COLO668 (cell line): ENCODE results near the gene ANXA11.

Experiments
- DNase-seq: peaks from one replicate; lab custom pipeline; 2025; ENCODE audit not compliant: unreplicated experiment; lab: John Stamatoyannopoulos, UW

ANXA11 gene

GRCh38 chr10:80188713-80189112 is 16.6 kb downstream of the ANXA11 start:
- no peak for DNase-seq

- DNase-seq, result peak; percentile 71
Measured at GRCh38 chr10:80187465-80188409, 17.6 kb downstream of the ANXA11 start.

- DNase-seq, result no peak
Measured at GRCh38 chr10:80187060-80187459, 18.3 kb downstream of the ANXA11 start.

GRCh38 chr10:80186364-80187012 is 18.8 kb downstream of the ANXA11 start:
- no peak for DNase-seq

- DNase-seq, result no peak
Measured at GRCh38 chr10:80185578-80186299, 19.6 kb downstream of the ANXA11 start.

GRCh38 chr10:80184291-80184690 is 21.0 kb downstream of the ANXA11 start:
- DNase-seq, result no peak

- no peak for DNase-seq
Measured at GRCh38 chr10:80183436-80183835, 21.9 kb downstream of the ANXA11 start.

- no peak for DNase-seq
Measured at GRCh38 chr10:80182986-80183385, 22.4 kb downstream of the ANXA11 start.

GRCh38 chr10:80177781-80178636 is 27.3 kb downstream of the ANXA11 start:
- no peak for DNase-seq

- DNase-seq, result no peak
Measured at GRCh38 chr10:80176526-80176925, 28.8 kb downstream of the ANXA11 start.

GRCh38 chr10:80174641-80175395 is 30.5 kb downstream of the ANXA11 start:
- no peak for DNase-seq

GRCh38 chr10:80173466-80173865 is 31.9 kb downstream of the ANXA11 start:
- peak; percentile 84 for DNase-seq

- peak; percentile 41 for DNase-seq
Measured at GRCh38 chr10:80172896-80173295, 32.4 kb downstream of the ANXA11 start.

- peak; percentile 24 for DNase-seq
Measured at GRCh38 chr10:80171248-80171660, 34.1 kb downstream of the ANXA11 start.

- DNase-seq, result no peak
Measured at GRCh38 chr10:80170641-80171040, 34.7 kb downstream of the ANXA11 start.

GRCh38 chr10:80170026-80170425 is 35.3 kb downstream of the ANXA11 start:
- DNase-seq, result no peak

GRCh38 chr10:80168679-80169380 is 36.5 kb downstream of the ANXA11 start:
- DNase-seq, result peak; percentile 20

- DNase-seq, result no peak
Measured at GRCh38 chr10:80168162-80168511, 37.2 kb downstream of the ANXA11 start.

- DNase-seq, result no peak
Measured at GRCh38 chr10:80167471-80168161, 37.7 kb downstream of the ANXA11 start.
